T-helper 1 cell treated with Interleukin-12 subunit alpha and Interleukin-12 subunit beta and Interleukin-4 antibody, amounts not matched to agents 30 ng/mL and 1 ng/mL, for 36 hours (primary cell): ENCODE measurements around the gene NSUN7. TPM values are rescaled to one million over a fixed set of nuclear protein-coding genes. Genes with fewer than 3 reads are reported as not detected.

Experiments
- intact Hi-C: fragments of 100-400 bp; cut with micrococcal nuclease; formaldehyde crosslinking; loops from one replicate; pipeline ENCODE4 v1.15.1; 2024
- total RNA-seq: library from RNA; stranded (reverse); gene quantifications from 2 replicates; pipeline ENCODE4 v1.2.3, GENCODE V29; 2022

The NSUN7 gene
- total RNA-seq, 1 donor from 2014 or later = 0.66 TPM

DNA sequence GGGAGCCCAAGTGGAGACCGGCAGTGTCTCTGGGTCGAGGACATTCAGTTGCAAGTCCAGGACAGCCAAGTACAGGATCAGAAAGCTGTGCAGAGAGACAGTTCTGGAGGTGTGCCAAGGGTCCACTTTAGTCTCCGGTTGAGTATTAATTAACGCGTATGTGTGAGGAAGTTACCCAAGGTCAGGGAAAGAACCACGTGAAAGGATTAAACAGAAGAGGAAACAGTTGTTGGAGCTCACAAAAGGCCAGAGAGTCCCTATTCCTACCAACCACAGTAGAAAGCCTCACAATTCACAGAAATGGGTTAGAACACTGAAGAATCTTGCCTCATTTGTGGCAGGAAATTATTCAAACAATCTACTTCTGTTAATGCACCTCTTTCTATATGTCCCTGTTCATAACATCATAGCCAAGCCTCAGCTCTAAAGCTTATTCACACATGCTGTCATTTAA lies 17.9 kb upstream of the NSUN7 start:
- intact Hi-C loops = loop anchor here (1.0 kb wide), 1 partner anchor 9 kb away; no protein-coding TSS in a partner anchor

- intact Hi-C loops = no loop called here
Measured at GRCh38 chr4:40733752-40734151, 16.0 kb upstream of the NSUN7 start.

DNA sequence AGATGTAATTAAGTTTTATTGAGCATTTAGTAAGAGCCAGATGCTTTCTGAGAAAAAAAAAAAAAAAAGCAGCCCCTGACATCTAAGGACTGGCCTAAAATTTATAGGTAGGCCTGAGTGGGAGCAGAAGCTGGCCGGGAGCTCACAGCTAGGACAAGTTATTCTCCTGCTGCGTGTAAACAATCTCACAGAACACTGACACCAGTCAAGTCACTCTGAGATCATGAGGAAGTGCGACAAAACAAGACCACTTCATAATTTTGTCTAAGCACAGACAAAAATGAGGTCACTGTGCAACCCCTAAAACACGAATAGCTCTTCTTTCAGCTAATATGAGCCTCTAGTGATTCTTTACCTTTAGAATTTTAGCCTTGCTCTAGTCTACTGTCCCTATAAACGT lies 15.3 kb upstream of the NSUN7 start:
- intact Hi-C loops = no loop called here

DNA sequence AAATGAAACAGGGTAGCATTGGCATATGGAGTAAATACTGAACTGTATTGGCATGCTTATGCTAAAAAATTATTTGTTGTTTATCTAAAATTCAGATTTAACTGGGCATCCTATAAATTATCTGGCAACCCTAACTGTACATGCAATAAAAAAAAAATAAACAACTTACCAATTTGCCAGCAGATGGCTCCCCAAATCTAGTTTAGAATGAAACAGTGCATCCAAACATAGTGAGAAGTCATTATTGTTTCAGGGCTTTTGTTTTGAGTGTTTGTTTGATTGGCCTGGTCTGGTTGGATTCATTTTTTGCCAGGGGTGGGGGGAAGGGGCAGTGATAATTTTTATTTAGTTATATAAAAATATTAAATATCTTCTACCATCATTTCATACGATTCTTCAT lies 12.8 kb upstream of the NSUN7 start:
- intact Hi-C loops = loop anchor here (1.0 kb wide), 3 partner anchors 104 to 187 kb away; no protein-coding TSS in a partner anchor

GRCh38 chr4:40737879-40738278 lies 11.9 kb upstream of the NSUN7 start:
- intact Hi-C loops = loop anchor here (1.0 kb wide), 3 partner anchors 103 to 186 kb away; no protein-coding TSS in a partner anchor

DNA sequence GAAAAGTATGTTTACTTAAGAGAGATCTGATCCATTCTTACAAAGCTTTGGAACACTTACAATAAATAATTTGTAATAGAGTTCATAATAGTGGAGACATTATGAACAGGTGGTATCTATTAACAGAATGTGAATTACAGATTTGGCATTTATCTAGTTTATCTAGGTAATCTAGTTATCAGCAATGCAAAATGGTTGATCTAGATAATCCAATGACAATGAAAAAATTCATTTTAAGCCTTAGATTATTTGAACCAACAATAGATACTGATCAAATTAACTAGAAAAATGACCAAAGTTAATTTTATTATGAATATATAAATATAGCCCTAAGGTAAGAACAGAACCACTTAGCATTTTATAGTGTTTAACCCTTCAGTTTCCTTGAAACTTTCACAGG lies 10.4 kb upstream of the NSUN7 start:
- intact Hi-C loops = no loop called here

- intact Hi-C loops = no loop called here
Measured at GRCh38 chr4:40744218-40744617, 5.5 kb upstream of the NSUN7 start.

DNA sequence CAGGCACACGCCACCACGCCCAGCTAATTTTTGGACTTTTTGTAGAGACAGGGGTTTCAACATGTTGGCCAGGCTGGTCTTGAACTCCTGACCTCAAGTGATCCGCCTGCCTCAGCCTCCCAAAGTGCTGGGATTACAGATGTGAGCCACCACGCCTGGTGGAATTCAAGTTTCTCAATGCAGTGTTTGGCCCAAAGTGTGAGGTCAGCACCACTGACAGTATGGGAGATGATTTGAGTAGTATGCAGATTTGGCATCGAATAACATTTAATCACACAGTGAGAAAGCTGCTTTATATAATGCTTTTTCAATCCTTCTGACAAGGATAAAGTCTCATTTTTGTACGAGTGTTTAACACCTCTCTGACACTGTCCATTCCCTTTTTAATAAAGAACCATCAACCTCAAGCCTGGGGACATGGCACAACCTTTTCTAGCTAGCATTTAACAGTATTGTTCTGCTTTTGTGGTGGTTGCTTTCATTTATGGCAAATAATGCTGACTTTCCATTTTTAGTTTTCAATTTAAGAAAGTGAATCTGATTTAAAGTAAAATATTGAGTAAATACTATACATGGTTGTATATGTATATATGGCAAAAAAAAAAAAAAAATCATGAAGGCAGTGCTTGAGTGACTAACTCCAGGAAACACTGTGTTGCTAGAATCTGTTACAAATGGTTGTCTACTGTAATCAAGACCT lies 4.3 kb upstream of the NSUN7 start:
- intact Hi-C loops = no loop called here

DNA sequence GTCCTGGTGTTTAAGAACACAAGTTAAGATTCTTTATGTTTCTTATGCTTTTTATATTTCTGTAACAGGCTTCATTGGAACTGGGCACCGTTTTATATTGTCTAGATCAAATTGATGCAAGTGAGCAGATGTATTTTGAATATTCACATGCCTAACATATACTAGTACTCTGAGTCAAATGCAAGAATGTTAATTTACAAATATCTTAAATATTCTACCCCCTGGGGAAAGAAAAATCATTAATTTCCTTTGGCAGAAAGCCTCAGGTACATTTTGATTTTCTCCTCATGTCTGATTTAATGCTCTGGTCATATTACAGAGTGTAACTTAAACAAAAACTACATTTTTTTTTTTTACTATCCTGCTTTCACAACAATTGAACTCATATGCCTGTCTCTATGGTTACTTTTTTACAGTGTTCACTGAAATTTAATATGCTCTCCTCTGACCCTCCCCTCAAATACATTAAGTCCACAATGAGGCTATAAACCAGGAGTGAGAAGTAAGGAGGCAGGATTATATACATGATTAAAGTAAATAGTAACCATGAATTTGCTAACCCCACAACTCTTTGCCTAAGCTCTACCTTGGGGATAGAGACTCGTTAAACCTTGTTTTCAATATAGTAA lies 2.4 kb upstream of the NSUN7 start:
- intact Hi-C loops = no loop called here

GRCh38 chr4:40750461-40751258 lies 905 bp downstream of the NSUN7 start:
- intact Hi-C loops = loop anchor here (1.0 kb wide), 1 partner anchor 13 kb away; no protein-coding TSS in a partner anchor

GRCh38 chr4:40755616-40756015 lies 5.9 kb downstream of the NSUN7 start:
- intact Hi-C loops = no loop called here

DNA sequence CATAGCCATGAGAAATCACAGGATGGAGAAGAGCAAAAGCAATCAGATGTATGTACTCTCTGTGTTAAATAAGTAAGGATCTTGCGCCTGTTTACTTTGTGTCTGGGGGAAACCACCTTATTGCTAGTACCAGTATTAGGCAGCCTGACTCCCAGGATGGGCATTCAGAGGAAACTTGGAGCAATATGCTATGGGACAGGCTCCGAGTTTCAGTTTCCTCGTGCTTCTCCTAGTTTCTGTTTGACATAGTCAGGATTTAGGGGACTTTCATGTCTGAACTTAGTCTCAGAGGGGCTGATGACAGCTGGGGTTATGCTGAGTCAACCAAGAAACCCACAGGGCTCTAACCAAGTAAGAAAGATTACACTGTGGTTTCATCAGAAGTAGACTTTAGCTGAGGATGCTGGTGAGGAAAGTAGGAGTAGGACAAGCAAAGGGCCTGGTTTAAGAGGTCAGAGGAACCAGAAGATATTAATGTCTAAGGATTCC lies 13.5 kb downstream of the NSUN7 start:
- intact Hi-C loops = loop anchor here (1.0 to 2.0 kb wide), 3 partner anchors 12 to 1580 kb away; partner anchors contain the start of gene WDR19

DNA sequence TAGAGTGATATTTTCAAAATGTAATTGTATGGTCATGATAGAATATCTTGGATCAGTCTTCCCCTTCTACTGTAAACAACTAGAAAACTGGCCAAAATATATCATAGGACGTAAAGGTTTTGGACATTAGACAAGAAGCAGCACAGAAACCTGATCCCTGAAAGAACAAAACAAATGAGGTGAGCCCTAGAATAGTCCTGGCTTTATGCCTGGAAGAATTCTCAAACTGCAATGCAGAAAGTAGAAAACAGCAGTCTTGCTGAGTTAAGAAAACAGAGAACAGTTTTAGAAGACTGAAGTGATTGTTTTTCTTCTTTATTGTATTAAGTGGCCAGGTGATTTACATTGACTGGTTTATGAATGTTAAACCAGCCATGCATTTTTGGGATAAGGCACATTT lies 19.5 kb downstream of the NSUN7 start:
- intact Hi-C loops = no loop called here

DNA sequence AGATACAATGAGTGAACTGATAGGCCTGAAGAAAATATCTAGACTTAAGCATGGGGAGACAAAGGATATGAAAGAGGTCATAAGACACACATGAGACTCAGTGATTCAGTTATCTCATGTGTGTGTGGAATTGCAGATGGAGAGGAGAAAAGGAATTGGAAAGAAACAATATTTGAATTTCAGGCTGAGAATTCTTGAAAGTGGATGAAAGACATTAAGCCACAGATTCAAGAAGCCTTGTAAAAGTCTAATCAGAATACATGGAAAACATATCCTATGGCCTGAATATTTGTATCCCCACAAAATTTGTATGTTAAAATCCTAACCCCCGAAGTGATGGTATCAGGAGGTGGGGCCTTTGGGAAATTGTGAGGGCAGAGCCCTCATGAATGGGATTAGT lies 28.3 kb downstream of the NSUN7 start:
- intact Hi-C loops = loop anchor here (1.0 kb wide), 1 partner anchor 33 kb away; no protein-coding TSS in a partner anchor

DNA sequence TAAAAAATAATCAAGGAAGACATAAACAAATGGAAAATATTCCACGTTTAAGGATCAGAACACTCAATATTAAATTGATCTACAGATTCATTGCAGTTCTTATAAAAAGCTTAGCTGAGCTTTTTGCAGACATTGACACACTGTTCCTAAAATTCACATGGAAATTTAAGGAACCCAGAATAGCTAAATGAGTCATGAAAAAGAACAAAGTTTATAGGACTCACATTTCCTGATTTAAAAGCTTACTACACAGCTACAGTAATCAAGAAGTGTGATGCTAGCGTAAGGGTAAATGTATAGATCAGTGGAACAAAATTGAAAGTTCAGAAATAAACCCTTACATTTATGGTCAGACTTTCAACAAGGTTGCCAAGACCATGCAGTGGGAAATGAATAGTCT lies 33.1 kb downstream of the NSUN7 start:
- intact Hi-C loops = no loop called here

GRCh38 chr4:40785727-40786126 lies 36.0 kb downstream of the NSUN7 start:
- intact Hi-C loops = no loop called here

- intact Hi-C loops = no loop called here
Measured at GRCh38 chr4:40788331-40788730, 38.6 kb downstream of the NSUN7 start.

GRCh38 chr4:40789031-40789430 lies 39.3 kb downstream of the NSUN7 start:
- intact Hi-C loops = no loop called here

- intact Hi-C loops = no loop called here
Measured at GRCh38 chr4:40789771-40790170, 40.0 kb downstream of the NSUN7 start.

DNA sequence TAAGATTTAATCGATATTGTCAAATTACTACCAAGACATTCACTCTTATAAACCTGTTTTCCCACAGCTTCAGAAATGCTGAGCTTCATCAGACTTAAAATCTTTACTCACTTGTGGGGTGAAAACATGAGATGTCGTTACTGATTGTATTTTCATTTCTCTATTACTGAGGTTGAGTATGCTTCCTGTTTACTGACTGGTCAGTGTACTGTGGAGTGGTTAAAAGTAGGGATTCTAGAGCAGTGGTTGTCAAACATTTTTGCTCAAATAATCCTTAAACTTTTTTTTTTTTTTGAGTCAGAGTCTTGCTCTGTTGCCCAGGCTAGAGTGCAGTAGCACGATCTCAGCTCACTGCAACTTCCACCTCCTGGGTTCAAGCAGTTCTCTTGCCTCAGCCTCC lies 50.3 kb downstream of the NSUN7 start:
- intact Hi-C loops = no loop called here

DNA sequence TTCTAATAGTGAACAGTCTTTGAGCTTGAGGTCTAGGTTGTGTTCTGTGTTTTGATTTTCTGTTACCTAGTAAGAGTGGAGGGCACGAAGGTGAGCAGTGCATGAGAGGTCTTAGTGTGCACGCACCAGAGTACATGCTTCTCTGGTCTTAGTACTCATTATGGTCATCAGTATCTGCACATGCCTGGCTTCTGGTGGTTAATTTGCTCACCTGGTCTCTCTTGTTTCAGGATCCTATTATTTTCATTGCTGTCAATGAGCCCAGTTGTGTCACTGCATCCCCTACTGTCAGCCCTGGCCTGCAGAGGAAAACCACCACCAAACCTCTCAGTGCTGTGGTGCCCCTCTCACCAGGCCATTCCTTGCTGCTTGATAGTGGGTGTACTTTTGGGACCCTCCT lies 54.8 kb downstream of the NSUN7 start:
- intact Hi-C loops = no loop called here
